ENCODE measurements around the gene TIMM8A.
"Not testable (repeated sequence)": the region's sequence is repeated elsewhere in the genome, so short reads cannot be mapped to it uniquely, and the experiment has no call there.

GRCh38 chrX:101334310-101334709 lies 14.2 kb downstream of the TIMM8A start:
- TF ChIP-seq CTCF, POLR2A (IDR thresholded peaks at IDR 0.05): not testable (repeated sequence)

Measured in ovary (tissue), 3 donors.